Dendritic cell treated with granulocyte-macrophage colony-stimulating factor and Interleukin-4, amounts not matched to agents 40 ng/mL and 50 ng/mL, for 4 days (primary cell): ENCODE results near the gene TTC27.
"Not testable (repeated sequence)": the region's sequence is repeated elsewhere in the genome, so short reads cannot be mapped to it uniquely, and the experiment has no call there.

Experiments
- H3K27ac Mint-ChIP-seq: one replicate; pipeline ENCODE4 v1.8.0; 2022; ENCODE audit warnings: mild to moderate bottlenecking, mixed read lengths
- H3K27me3 Mint-ChIP-seq: one replicate; pipeline ENCODE4 v1.8.0; 2022; ENCODE audit warnings: mild to moderate bottlenecking, mixed read lengths
- H3K36me3 Mint-ChIP-seq: one replicate; pipeline ENCODE4 v1.8.0; 2022; ENCODE audit warnings: low read depth, mixed read lengths
- H3K4me1 Mint-ChIP-seq: one replicate; pipeline ENCODE4 v1.8.0; 2022; ENCODE audit warnings: low read depth, mixed read lengths
- H3K4me3 Mint-ChIP-seq: one replicate; pipeline ENCODE4 v1.8.0; 2022; ENCODE audit warnings: mild to moderate bottlenecking, moderate library complexity, mixed read lengths
- H3K9me3 Mint-ChIP-seq: one replicate; pipeline ENCODE4 v1.8.0; 2022; ENCODE audit warnings: mixed read lengths
- intact Hi-C: fragments of 100-400 bp; cut with micrococcal nuclease; formaldehyde crosslinking; loops from one replicate; pipeline ENCODE4 v1.15.0; 2022

The TTC27 gene

DNA sequence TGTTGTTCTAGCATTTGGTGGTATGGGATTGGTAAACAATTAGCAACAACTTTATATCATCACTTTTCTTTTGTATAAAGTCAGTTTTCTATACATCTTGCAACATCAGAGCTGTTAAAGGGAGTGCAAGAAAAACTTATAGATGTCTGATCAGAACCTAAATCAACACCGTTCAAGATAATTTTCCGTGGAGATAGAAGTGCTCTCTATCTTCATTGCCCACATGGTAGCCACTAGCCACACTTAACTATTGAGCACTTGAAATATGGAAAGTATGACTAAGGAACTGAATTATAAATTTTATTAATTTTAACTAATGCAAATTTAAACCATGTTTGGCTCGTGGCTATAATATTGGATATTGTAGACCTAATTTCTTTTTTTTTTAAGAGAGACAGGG lies 5.2 kb downstream of the TTC27 start:
- Mint-ChIP-seq H3K4me1 (peaks cover 14% of the 10 kb centered on the region), H3K27me3 (no peaks in the 10 kb centered on the region), H3K4me3 (no peak overlapping the region), H3K9me3 (no peaks in the 10 kb centered on the region), H3K36me3 (peaks cover 65% of the 10 kb centered on the region), H3K27ac (no peak overlapping the region)
- intact Hi-C loops, result no loop called here

DNA sequence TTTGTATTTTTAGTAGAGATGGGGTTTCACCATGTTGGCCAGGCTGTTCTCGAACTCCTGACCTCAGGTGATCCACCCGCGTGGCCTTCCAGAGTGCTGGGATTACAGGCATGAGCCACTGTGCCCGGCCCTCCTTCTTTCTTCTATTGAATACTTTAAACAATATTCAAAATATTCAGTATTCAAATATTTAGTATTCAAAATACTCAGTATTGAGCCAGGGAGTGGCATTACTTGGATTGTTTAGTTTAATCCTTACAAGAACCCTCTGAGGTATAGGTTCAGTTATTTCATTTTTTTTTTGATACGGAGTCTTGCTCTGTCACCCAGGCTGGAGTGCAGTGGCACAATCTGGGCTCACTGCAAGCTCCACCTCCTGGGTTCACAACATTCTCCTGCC lies 10.7 kb downstream of the TTC27 start:
- H3K9me3 Mint-ChIP-seq, intact Hi-C loops, H3K4me3 Mint-ChIP-seq, H3K27me3 Mint-ChIP-seq, H3K4me1 Mint-ChIP-seq, H3K27ac Mint-ChIP-seq: not testable (repeated sequence)
- peaks cover 91% of the 10 kb centered on the region for H3K36me3 Mint-ChIP-seq

DNA sequence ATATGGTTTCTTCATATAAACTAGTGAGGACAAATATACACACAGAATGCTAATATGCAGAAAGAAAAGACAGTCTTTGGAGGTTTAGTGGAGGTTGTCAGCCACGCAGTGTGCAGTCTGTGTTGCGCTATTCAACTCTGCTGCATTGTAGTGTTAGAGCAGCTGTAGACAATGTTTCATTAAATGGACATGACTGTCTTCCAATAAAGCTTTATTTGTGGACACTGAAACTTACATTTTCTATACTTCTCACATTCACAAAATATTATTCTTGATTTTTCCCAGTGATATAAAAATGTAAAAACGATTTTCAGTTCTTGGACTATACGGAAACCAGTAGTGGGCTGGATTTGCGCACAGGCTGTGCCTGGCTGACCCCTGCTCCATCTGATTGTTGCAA lies 13.3 kb downstream of the TTC27 start:
- Mint-ChIP-seq H3K27ac (no peak overlapping the region), H3K4me3 (no peak overlapping the region)

DNA sequence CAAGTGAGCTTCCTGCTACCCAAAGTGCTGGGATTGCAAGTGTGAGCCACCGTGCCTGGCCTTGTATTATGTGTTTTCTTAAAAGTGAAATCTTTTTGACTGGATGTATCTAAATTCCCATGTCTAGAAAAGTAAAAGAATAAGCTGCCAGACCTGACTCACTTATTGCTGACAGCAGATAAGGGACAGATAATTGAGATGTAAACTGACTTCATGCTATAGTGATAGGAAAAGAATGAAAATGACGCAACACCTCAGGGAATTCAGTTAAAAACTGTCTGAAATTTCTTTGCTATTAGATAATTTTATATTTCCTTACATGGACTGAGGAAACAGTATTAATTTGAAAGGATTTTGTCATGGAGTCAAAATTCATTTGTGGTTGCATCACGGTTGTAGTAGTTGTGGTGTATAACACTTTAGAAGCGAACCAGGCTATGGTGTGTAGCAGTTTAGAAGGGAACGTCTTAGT lies 19.4 kb downstream of the TTC27 start:
- H3K27ac Mint-ChIP-seq, result no peak overlapping the region
- peaks cover 86% of the 10 kb centered on the region for H3K36me3 Mint-ChIP-seq
- H3K9me3 Mint-ChIP-seq, result no peaks in the 10 kb centered on the region

More for the DNA sequence above, 13.3 kb downstream of the TTC27 start:
- Mint-ChIP-seq H3K36me3 (peaks cover 91% of the 10 kb centered on the region), H3K27me3 (no peaks in the 10 kb centered on the region), H3K9me3 (no peaks in the 10 kb centered on the region), H3K4me1 (no peaks in the 10 kb centered on the region)
- intact Hi-C loops, result no loop called here

DNA sequence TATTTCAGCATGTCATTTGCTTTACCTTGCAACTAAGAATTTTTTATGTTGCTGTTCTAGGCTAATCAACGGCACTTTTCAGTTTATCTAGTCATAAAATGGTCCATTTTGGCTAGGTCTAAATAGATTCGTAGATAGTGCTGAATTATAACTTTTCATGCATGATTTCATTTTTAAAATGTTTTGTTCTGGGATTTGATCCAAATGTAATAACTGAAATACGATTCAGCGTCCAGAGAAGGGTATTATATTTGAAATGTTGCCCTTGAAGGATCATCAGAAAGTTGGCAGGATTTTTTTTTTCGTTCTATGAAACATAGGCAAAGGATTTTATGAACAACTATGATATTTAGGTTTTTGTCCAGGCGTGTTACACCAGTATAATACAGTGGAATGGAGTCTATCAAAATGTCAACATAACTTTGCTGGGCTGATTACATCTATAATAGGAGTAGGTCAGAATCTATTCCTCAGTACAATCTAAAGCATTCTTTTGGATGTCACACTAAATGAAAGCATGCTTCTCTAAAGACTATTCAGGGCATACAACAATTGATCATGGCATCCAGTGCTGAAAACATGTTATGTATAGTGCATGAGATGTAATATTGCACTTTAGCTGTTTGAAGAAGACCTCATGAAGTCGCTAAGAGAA lies 24.8 kb downstream of the TTC27 start:
- H3K4me3 Mint-ChIP-seq, result no peak overlapping the region
- peaks cover 71% of the 10 kb centered on the region for H3K36me3 Mint-ChIP-seq
- H3K27me3 Mint-ChIP-seq, result no peaks in the 10 kb centered on the region
- H3K9me3 Mint-ChIP-seq, result no peaks in the 10 kb centered on the region
- H3K4me1 Mint-ChIP-seq, result no peaks in the 10 kb centered on the region
- intact Hi-C loops, result no loop called here
- no peak overlapping the region for H3K27ac Mint-ChIP-seq

More for the DNA sequence above, 19.4 kb downstream of the TTC27 start:
- intact Hi-C loops, result no loop called here
- no peak overlapping the region for H3K4me3 Mint-ChIP-seq
- H3K4me1 Mint-ChIP-seq, result no peaks in the 10 kb centered on the region
- no peaks in the 10 kb centered on the region for H3K27me3 Mint-ChIP-seq

DNA sequence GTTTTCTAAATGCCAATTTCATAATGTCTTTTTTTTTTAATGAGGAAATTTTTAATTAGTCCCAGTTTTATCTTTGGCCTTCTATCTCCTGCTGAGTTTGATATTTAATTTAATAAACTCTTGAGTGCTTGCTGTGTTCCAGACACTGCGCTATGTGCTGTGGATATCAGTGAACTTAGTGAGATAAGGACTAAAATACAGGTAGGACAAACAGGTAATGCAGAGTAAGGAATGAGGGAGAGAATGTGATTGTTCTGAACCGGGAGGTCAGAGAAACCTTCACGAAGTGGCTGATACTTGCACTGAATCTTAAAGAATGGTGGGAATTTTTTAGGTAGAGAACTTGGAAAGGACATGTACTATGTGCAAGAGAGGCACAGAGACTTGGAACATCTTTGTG lies 28.2 kb downstream of the TTC27 start:
- H3K27me3 Mint-ChIP-seq, result no peaks in the 10 kb centered on the region
- no peaks in the 10 kb centered on the region for H3K9me3 Mint-ChIP-seq
- H3K4me1 Mint-ChIP-seq, result no peaks in the 10 kb centered on the region
- intact Hi-C loops, result no loop called here
- H3K4me3 Mint-ChIP-seq, result no peak overlapping the region
- no peak overlapping the region for H3K27ac Mint-ChIP-seq
- peaks cover 65% of the 10 kb centered on the region for H3K36me3 Mint-ChIP-seq

DNA sequence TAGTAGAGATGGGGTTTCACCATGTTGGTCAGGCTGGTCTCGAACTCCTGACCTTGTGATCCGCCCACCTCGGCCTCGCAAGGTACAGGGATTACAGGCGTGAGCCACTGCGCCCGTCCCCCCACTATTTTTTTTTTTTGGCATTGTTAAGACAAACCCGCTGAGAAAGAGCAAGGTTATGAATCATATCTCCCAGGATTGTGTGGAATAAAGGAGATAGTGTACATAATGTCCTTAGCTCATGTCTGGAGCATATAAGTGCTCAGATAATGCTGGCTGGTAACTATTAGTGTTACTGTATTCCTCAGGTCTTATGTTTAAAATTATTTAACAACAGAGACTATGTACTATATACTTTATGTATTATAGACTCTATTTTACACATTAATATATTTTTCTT lies 36.0 kb downstream of the TTC27 start:
- H3K36me3 Mint-ChIP-seq, result peaks cover 45% of the 10 kb centered on the region
- no peaks in the 10 kb centered on the region for H3K27me3 Mint-ChIP-seq
- intact Hi-C loops, result no loop called here

DNA sequence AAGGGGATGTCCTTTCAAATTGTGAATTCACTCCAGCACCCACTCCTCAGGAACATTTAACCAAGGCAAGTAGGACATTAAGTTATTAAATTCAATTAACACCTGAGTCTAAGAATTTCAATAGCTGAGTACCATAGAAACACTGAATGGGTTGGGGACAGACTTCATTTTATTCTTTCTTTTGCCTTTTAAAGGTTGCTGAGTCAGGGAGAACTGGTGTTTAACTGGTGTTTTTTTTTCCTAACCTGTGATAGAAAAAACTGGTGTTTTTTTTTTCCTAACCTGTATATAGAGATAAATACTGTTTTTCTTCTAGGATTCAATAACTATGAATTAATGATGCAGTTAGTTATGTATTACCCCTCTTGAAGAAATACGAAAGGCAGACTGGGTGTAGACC lies 38.9 kb downstream of the TTC27 start:
- intact Hi-C loops, result no loop called here
- no peak overlapping the region for H3K4me3 Mint-ChIP-seq
- H3K36me3 Mint-ChIP-seq, result peaks cover 45% of the 10 kb centered on the region
- no peaks in the 10 kb centered on the region for H3K27me3 Mint-ChIP-seq
- H3K4me1 Mint-ChIP-seq, result no peaks in the 10 kb centered on the region
- H3K27ac Mint-ChIP-seq, result no peak overlapping the region
- H3K9me3 Mint-ChIP-seq, result no peaks in the 10 kb centered on the region

More for the DNA sequence above, 36.0 kb downstream of the TTC27 start:
- no peaks in the 10 kb centered on the region for H3K4me1 Mint-ChIP-seq
- H3K4me3 Mint-ChIP-seq, result no peak overlapping the region
- no peak overlapping the region for H3K27ac Mint-ChIP-seq
- H3K9me3 Mint-ChIP-seq, result no peaks in the 10 kb centered on the region

DNA sequence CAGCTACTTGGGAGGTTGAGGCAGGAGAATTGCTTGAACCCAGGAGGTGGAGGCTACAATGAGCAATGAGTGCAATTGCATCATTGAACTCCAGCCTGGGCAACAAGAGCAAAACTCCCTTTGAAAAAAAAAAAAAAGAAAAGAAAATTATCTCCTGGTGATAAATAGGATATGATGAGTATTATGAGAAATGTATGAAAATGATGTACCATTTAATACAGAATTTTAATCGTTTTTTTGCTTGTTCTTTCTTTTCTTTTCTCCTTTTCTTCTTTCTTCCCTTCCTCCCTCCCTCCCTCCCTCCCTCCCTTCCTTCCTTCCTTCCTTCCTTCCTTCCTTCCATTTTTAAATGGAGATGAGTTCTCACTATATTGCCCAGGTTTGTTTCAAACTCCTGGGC lies 40.4 kb downstream of the TTC27 start:
- Mint-ChIP-seq H3K4me3 (no peak overlapping the region), H3K27me3 (no peaks in the 10 kb centered on the region), H3K36me3 (peaks cover 57% of the 10 kb centered on the region), H3K27ac (no peak overlapping the region), H3K9me3 (no peaks in the 10 kb centered on the region), H3K4me1 (no peaks in the 10 kb centered on the region)
- intact Hi-C loops, result no loop called here

DNA sequence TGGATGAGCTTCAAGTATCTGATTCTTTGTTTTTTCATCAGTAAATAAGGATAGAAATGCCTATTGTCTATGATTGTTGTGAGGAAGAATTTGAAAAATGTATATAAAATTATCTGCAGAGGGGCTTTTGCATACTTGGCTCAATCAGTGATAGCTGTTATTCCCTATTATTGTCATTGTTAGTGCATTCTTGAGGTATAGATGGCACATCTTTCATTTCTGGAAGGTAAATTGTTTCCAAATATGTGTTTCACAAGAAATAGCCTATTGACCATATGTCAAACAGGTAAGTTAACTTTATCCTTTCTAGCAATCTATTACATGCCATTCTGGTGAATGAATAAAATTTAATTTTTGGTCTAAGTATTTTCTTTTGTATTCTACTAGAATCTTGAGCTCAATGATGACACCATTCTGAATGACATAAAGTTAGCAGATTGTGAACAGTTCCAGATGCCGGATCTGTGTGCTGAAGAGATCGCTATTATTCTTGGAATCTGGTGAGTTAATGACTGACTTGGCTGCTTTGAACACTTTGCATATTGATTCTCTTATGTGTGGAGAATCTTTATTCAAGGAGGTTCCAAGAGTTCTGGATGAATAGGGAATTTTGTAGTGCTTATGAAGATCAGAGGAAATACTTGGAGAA lies 44.2 kb downstream of the TTC27 start:
- intact Hi-C loops, result no loop called here
- no peak overlapping the region for H3K4me3 Mint-ChIP-seq
- peaks cover 55% of the 10 kb centered on the region for H3K36me3 Mint-ChIP-seq
- no peak overlapping the region for H3K27ac Mint-ChIP-seq
- H3K27me3 Mint-ChIP-seq, result no peaks in the 10 kb centered on the region
- no peaks in the 10 kb centered on the region for H3K9me3 Mint-ChIP-seq
- H3K4me1 Mint-ChIP-seq, result no peaks in the 10 kb centered on the region

DNA sequence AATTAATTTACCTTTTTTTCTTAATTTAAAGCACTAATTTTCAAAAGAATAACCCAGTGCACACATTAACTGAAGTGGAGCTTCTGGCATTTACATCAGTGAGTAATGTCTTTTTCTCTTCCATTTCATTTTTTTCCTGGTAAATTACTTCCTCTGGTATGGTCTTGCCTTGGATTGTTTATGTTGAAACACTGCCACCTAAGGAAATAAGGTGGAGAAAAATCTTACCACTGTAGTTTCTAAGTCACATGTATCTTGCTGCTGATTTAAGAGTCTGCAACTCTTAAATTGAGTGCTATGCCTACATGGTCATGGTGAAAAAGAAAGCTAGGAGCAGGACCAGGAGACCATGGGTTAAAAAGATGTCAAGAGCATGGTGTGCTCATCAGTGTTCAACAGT lies 51.0 kb downstream of the TTC27 start:
- Mint-ChIP-seq H3K36me3 (peaks cover 48% of the 10 kb centered on the region), H3K9me3 (no peaks in the 10 kb centered on the region), H3K27ac (no peak overlapping the region), H3K4me3 (no peak overlapping the region), H3K4me1 (no peaks in the 10 kb centered on the region), H3K27me3 (no peaks in the 10 kb centered on the region)
- intact Hi-C loops, result no loop called here

DNA sequence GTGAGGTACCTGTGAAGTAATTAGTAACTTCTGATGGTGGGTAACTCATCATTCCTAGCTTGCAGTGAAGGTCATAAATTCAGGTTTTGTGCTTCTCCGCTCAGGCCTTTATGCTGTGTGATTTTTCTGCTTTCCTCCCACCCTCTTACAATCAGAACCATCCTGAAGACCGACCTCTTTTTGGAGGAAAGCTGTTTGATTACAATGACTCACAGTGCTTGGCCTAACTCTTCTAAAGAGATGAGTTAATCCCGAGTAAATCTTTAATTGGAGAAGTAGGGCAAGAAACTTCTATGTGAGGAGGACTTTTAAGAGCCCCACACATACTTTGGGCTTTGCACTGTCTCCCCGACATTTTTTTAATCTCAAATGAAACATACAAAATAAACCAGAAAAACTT lies 53.1 kb downstream of the TTC27 start:
- Mint-ChIP-seq H3K27me3 (no peaks in the 10 kb centered on the region), H3K4me1 (no peaks in the 10 kb centered on the region), H3K4me3 (no peak overlapping the region), H3K36me3 (peaks cover 46% of the 10 kb centered on the region), H3K27ac (no peak overlapping the region), H3K9me3 (no peaks in the 10 kb centered on the region)
- intact Hi-C loops, result no loop called here

DNA sequence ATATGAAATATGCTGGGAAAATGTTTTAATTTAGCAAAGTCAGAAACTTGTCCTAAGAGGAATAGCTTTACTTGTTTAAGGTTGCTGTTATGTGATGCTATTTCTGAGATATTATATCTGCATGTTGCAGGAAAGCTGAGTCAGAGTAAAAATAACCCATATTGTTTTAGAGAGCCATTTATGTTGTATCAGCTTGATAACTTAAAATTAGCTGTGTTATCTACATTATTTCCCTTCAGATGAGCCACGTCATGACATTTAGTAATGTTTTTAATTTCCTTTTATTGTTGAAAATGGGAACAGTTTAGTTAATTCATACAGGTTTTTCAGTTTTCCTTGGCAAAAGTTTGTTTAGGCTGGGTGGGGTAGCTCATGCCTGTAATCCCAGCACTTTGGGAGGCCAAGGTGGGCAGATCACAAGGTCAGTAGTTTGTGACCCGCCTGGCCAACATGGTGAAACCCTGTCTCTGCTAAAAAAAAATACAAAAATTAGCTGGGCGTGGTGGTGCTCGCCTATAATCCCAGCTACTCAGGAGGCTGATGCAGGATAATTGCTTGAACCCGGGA lies 55.8 kb downstream of the TTC27 start:
- intact Hi-C loops, result no loop called here
- Mint-ChIP-seq H3K4me3 (no peak overlapping the region), H3K27ac (no peak overlapping the region), H3K27me3 (no peaks in the 10 kb centered on the region), H3K36me3 (peaks cover 43% of the 10 kb centered on the region), H3K9me3 (no peaks in the 10 kb centered on the region), H3K4me1 (no peaks in the 10 kb centered on the region)

DNA sequence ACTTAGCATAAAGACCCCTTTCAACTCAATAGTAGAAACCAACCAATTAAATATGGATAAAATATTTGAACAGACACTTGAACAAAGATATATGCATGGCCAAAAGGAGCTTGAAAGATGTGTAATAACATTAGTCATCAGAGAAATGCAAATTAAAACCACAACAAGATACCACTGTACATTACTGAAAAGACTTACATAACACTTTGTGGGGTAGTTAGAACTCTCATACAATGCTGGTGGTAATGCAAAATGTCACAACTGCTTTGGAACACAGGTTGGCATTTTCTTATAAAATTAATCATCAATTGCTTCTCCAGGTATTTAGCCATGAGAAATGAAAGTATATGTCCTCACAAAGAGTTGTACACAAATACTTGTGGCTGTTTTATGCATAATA lies 60.7 kb downstream of the TTC27 start:
- Mint-ChIP-seq H3K27ac (no peak overlapping the region), H3K4me3 (no peak overlapping the region)

More for the DNA sequence above, 60.7 kb downstream of the TTC27 start:
- H3K9me3 Mint-ChIP-seq, result no peaks in the 10 kb centered on the region
- intact Hi-C loops, result no loop called here
- no peaks in the 10 kb centered on the region for H3K4me1 Mint-ChIP-seq
- H3K36me3 Mint-ChIP-seq, result peaks cover 14% of the 10 kb centered on the region
- H3K27me3 Mint-ChIP-seq, result no peaks in the 10 kb centered on the region
